ENCODE results near the gene SORCS1.

Gene SORCS1

DNA sequence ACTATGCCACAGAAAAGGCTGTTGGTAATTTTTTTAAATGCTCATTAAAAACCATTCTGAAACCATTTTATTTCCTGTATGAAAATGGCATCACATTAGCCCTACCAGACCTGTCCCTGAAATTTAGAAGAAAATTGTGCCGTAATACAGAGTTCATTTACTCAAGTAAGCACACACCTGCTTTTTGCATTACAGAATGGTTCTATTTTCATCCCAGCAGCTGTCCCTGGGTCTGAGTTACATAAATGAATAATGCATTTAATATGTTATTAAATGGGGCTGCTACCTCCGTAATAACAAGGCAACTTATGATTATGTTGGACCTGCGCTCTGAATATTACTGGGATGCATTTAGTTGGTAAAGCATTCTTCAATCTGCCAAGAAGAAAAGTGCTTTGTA lies 508.9 kb downstream of the SORCS1 start:
- Histone ChIP-seq H3K27me3 (ENCODE audit: insufficient read depth, low read length) (no peaks in the 10 kb centered on the region), H3K27ac (ENCODE audit: low read depth, low read length, poor library complexity, severe bottlenecking) (no peak overlapping the region), H3K36me3 (ENCODE audit: insufficient read depth, low read length) (no peaks in the 10 kb centered on the region), H3K79me2 (ENCODE audit: insufficient read depth, low read length) (no peaks in the 10 kb centered on the region), H4K20me1 (ENCODE audit: insufficient read depth, low read length) (no peaks in the 10 kb centered on the region), H3K9ac (ENCODE audit: low read length) (no peak overlapping the region), H3K4me2 (ENCODE audit: low read length) (no peak overlapping the region), H3K4me3 (ENCODE audit: low read depth, low read length, poor library complexity, severe bottlenecking) (no peak overlapping the region), H3K9me2 (ENCODE audit: low read depth, low read length) (no peaks in the 10 kb centered on the region), H3F3A (ENCODE audit: insufficient read depth, low read length) (no peaks in the 10 kb centered on the region), H2AFZ (ENCODE audit: low read length) (no peak overlapping the region), H3K9me3 (ENCODE audit: low read length) (no peaks in the 10 kb centered on the region), H3K4me1 (ENCODE audit: insufficient read depth, low read length, severe bottlenecking) (no peaks in the 10 kb centered on the region)
- TF ChIP-seq CTCF (IDR thresholded peaks at IDR 0.05; ENCODE audit: low read length) (no peak), EZH2 (IDR thresholded peaks at IDR 0.05; ENCODE audit: borderline replicate concordance, low read length) (no peak)

GRCh38 chr10:106655165-106655564 lies 509.3 kb downstream of the SORCS1 start:
- no peak overlapping the region for H3K27ac ChIP-seq (ENCODE audit: low read depth, low read length, poor library complexity, severe bottlenecking)
- H3K4me2 ChIP-seq (ENCODE audit: low read length), result no peak overlapping the region
- no peak for TF ChIP-seq EZH2 (IDR thresholded peaks at IDR 0.05; ENCODE audit: borderline replicate concordance, low read length)
- TF ChIP-seq CTCF (IDR thresholded peaks at IDR 0.05; ENCODE audit: low read length), result no peak
- H3K9ac ChIP-seq (ENCODE audit: low read length), result no peak overlapping the region
- no peaks in the 10 kb centered on the region for H4K20me1 ChIP-seq (ENCODE audit: insufficient read depth, low read length)
- no peaks in the 10 kb centered on the region for H3K27me3 ChIP-seq (ENCODE audit: insufficient read depth, low read length)
- H3K9me3 ChIP-seq (ENCODE audit: low read length), result no peaks in the 10 kb centered on the region
- no peaks in the 10 kb centered on the region for H3F3A ChIP-seq (ENCODE audit: insufficient read depth, low read length)
- H2AFZ ChIP-seq (ENCODE audit: low read length), result no peak overlapping the region
- no peaks in the 10 kb centered on the region for H3K79me2 ChIP-seq (ENCODE audit: insufficient read depth, low read length)
- H3K4me3 ChIP-seq (ENCODE audit: low read depth, low read length, poor library complexity, severe bottlenecking), result no peak overlapping the region
- H3K36me3 ChIP-seq (ENCODE audit: insufficient read depth, low read length), result no peaks in the 10 kb centered on the region
- H3K9me2 ChIP-seq (ENCODE audit: low read depth, low read length), result no peaks in the 10 kb centered on the region
- no peaks in the 10 kb centered on the region for H3K4me1 ChIP-seq (ENCODE audit: insufficient read depth, low read length, severe bottlenecking)

DNA sequence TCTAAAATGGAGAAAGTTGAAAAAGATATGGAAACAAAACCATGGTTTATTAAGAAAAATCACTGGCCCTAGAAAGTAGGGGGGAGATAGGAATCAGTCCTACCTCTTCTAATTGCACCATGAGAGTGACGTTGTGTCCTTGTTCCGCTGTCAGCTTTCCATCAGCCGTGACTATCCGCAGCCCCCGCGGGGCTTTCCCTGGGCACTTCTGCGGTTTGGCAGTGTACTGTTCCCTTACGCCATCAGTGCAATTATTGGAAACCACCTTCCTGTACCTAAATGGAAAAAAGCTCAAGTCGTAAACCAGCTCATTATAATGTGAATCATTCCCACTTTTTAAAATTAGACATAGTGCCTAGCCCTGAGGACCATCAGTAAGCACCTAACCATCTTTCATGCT lies 512.2 kb downstream of the SORCS1 start:
- no peaks in the 10 kb centered on the region for H3K36me3 ChIP-seq (ENCODE audit: insufficient read depth, low read length)
- no peaks in the 10 kb centered on the region for H4K20me1 ChIP-seq (ENCODE audit: insufficient read depth, low read length)
- H3F3A ChIP-seq (ENCODE audit: insufficient read depth, low read length), result no peaks in the 10 kb centered on the region
- no peaks in the 10 kb centered on the region for H3K9me3 ChIP-seq (ENCODE audit: low read length)
- H3K27ac ChIP-seq (ENCODE audit: low read depth, low read length, poor library complexity, severe bottlenecking), result no peak overlapping the region
- no peaks in the 10 kb centered on the region for H3K4me1 ChIP-seq (ENCODE audit: insufficient read depth, low read length, severe bottlenecking)
- H3K79me2 ChIP-seq (ENCODE audit: insufficient read depth, low read length), result no peaks in the 10 kb centered on the region
- no peak for TF ChIP-seq EZH2 (IDR thresholded peaks at IDR 0.05; ENCODE audit: borderline replicate concordance, low read length)
- no peak for TF ChIP-seq CTCF (IDR thresholded peaks at IDR 0.05; ENCODE audit: low read length)
- no peak overlapping the region for H2AFZ ChIP-seq (ENCODE audit: low read length)
- no peaks in the 10 kb centered on the region for H3K27me3 ChIP-seq (ENCODE audit: insufficient read depth, low read length)
- H3K9me2 ChIP-seq (ENCODE audit: low read depth, low read length), result no peaks in the 10 kb centered on the region
- H3K9ac ChIP-seq (ENCODE audit: low read length), result no peak overlapping the region
- no peak overlapping the region for H3K4me3 ChIP-seq (ENCODE audit: low read depth, low read length, poor library complexity, severe bottlenecking)
- no peak overlapping the region for H3K4me2 ChIP-seq (ENCODE audit: low read length)
